GM18873 (cell line): ENCODE measurements around the gene ZC3H18.

Experiments
- ATAC-seq: cut with Tn5 transposase; IDR thresholded peaks from one replicate; pipeline ENCODE4 v1.9.1; 2021; ENCODE audit warnings: mild to moderate bottlenecking, moderate library complexity, moderate number of reproducible peaks; ENCODE audit not compliant: unreplicated experiment, low FRiP score

Gene ZC3H18

DNA sequence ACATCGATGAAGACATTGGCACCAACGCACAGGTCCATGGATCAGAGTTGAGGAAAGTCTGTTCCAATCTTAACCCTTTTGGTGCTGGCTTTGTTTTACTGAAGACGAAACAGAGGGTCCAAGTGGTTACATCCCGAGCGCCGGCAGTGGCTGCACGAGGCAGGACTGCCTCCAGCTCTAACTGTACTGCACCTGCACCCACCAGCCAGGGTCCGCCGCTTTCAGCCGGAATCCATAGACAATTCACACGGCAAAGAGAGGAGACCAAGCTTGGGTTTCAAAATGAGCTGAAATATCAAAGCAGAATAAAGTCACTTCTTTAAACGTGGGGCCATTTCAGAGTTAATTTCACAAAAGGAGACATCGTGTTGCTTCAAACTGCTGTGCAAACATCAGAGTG is 21.2 kb upstream of the ZC3H18 start:
- ATAC-seq = no peak

GRCh38 chr16:88549671-88550245 is 20.4 kb upstream of the ZC3H18 start:
- no peak for ATAC-seq

DNA sequence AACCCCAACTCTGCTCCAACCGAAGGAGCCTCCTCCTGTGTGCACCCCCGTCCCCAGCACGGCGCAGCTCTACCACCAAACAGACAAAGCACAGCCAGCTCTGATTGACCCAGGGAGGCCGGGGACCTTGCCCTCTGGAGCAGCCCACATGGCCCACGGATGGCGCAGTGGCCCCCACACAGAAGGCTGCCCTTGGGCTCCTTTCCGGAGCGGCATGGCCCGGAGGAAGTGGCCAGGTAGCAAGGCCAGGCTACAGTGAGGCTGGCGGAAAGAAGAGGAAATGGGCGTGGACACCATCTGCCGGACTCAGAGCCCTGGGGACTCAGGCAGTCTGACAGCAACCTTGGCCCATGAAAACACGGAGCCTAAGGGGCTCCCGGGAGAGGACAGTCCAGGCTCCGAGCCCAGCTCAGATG is 19.9 kb upstream of the ZC3H18 start:
- ATAC-seq = no peak

GRCh38 chr16:88552166-88552565 is 18.0 kb upstream of the ZC3H18 start:
- no peak for ATAC-seq

- ATAC-seq = no peak
Observed at GRCh38 chr16:88552815-88553214, 17.4 kb upstream of the ZC3H18 start.

- ATAC-seq = no peak
Observed at GRCh38 chr16:88553739-88554138, 16.5 kb upstream of the ZC3H18 start.

GRCh38 chr16:88554711-88555264 is 15.4 kb upstream of the ZC3H18 start:
- ATAC-seq = no peak

GRCh38 chr16:88556294-88556988 is 13.8 kb upstream of the ZC3H18 start:
- no peak for ATAC-seq

DNA sequence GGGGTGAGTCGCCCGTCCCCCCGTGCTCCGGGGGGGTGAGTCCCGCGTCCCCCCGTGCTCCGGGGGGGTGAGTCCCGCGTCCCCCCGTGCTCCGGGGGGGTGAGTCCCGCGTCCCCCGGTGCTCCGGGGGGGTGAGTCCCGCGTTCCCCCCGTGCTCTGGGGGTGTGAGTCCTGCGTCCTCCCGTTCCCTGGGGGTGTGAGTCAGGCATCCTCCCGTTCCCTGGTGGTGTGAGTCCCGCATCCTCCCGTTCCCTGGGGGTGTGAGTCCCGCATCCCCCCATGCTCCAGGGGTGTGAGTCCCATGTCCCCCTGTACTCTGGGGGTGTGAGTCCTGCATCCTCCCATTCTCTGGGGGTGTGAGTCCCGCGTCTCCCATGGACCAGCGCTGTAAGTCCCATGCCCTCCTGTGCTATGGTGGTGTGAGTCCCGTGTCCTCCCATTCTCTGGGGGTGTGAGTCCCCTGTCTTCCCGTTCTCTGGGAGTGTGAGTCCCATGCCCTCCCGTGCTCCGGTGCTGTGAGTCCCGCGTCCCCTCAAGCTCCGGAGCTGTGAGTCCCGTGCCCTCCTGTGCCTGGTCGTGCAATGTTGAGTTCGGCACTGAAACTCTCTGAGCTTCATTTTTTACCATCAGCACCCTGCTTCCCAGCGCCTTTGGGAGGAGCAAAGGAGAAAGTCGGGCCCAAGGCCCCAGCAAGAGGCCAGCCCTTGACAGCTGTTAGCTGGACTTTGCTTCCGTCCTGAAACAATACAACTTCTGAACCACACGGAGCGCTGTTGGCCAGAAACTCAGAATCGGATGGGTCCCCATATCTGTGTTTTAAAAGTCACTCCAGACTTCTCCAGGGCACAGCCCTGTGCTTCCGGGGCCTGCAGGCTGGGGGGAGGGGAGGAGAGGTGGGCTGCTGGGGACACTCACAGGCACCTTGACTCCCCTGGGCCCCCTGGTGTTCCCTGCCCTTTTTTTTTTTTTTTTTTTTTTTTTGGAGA is 11.5 kb upstream of the ZC3H18 start:
- ATAC-seq = no peak

- no peak for ATAC-seq
Observed at GRCh38 chr16:88560714-88561484, 9.3 kb upstream of the ZC3H18 start.

GRCh38 chr16:88561485-88562359 is 8.5 kb upstream of the ZC3H18 start:
- ATAC-seq = no peak

DNA sequence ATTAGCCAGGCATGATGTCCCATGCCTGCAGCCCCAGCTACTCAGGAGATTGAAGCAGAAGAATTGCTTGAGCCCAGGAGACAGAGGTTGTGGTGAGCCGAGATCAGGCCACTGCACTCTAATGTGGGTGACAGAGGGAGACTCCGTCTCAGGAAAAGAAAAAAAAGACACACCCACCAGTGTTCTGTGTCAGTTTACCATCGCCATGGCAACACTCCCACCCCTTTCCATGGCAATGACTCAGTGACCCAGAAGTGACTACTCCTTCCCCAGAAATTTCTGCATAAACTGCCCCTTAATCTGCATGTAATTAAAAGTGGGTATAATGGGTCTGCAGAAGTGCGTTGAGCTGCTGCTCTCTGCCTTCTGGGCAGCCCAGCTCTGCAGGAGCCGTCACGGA is 4.0 kb upstream of the ZC3H18 start:
- no peak for ATAC-seq

DNA sequence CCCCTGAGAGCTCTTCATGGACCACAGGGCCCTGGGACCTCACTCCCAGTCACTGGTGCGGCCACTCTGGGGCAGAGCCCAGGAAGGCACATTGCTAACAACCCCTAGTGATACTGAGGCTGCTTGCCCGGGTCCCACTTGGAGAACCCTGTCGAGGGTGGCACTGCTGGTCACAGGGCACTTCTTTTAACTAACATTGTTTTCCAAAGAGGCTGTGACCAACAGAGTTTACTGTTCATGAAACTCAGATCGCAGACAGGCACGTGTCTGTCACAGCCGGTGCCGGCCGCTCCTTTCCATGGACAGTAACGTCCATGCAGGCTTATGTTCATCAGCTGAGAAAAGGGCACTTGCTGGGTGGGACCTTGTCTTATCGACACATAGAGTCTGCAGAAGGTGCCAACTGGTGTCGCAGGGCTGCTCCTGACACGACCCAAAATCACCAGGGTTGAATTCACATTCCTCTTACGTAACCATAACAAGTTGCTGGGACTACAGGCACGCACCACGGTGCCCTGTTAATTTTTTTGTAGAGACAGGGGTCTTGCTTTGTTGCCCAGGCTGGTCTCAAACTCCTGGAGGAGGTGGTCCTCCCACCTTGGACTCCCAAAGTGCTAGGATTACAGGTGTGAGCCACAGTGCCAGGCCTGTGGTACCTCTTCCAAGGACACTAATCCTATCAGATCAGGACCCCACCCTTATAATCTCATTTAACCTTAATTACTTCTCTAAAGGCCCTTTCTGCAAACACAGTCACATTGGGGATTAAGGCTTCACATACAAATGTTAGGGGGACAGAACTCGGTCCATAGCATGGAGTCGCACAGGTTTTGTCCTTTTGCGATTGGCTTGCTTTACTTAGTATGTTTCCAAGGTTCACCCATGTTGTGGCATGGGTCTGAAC is 1.2 kb upstream of the ZC3H18 start:
- no peak for ATAC-seq

GRCh38 chr16:88569614-88569984 is 604 bp upstream of the ZC3H18 start:
- peak; percentile 11 for ATAC-seq

GRCh38 chr16:88570691-88571092 is 489 bp downstream of the ZC3H18 start:
- peak; percentile 13 for ATAC-seq

DNA sequence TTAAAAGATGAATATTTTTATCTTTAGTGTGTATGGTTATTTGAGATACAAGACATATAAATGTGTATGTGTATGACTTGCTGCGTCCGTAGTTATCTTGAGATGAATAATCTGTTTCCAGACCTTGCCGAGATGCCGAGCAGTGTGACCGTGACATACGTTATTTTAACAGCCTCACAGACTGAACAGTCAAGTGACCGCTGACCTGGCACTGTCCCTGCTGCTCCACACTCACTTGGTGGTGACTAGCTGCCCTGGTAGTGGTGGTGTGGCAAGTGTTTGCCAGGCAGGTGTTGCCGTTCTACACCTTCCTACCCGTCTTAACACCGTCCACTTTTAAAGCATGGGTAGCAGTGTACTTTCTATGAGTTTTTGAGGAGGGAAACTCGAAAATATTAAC is 5.0 kb downstream of the ZC3H18 start:
- no peak for ATAC-seq

- ATAC-seq = no peak
Observed at GRCh38 chr16:88576307-88576706, 6.1 kb downstream of the ZC3H18 start.

DNA sequence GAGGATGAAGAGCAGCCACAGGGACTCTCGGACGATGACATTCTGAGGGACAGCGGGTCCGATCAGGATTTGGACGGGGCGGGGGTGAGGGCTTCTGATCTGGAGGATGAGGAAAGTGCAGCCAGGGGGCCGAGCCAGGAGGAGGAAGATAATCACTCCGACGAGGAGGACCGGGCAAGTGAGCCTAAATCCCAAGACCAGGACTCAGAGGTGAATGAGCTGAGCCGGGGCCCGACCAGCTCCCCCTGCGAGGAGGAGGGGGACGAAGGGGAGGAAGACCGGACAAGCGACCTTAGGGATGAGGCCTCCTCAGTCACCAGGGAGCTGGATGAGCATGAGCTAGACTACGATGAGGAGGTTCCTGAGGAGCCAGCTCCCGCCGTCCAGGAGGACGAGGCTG is 7.0 kb downstream of the ZC3H18 start:
- ATAC-seq = no peak
